Neural cell (in vitro differentiated cells): ENCODE measurements around the gene NAP1L1. TPM values are rescaled to one million over a fixed set of nuclear protein-coding genes. Genes with fewer than 3 reads are reported as not detected.

Experiments used
- H2AFZ ChIP-seq: fragments of 200-600, 300-800 bp; sonication (generic), shearing (Covaris generic); 2 replicates; pipeline ENCODE4 v1.6.0; 2014; ENCODE audit warnings: low read depth, mild to moderate bottlenecking, antibody characterized with exemption, low read length, moderate library complexity
- H3F3A ChIP-seq: fragments of 200-600 bp; shearing (Covaris generic); 2 replicates; pipeline ENCODE4 v1.6.1; 2016; ENCODE audit warnings: mild to moderate bottlenecking, moderate library complexity, mixed read lengths, antibody characterized with exemption, low read length; ENCODE audit not compliant: insufficient read depth, poor library complexity, severe bottlenecking
- H3K27ac ChIP-seq: fragments of 200-600, 300-800 bp; sonication (generic), shearing (Covaris generic); 2 replicates; pipeline ENCODE4 v1.5.1; 2014; ENCODE audit warnings: mild to moderate bottlenecking, low read length, moderate library complexity
- H3K27me3 ChIP-seq: fragments of 300-800, 200-600 bp; sonication (generic), shearing (Covaris generic); 2 replicates; pipeline ENCODE4 v1.6.0; 2014; ENCODE audit warnings: mild to moderate bottlenecking, low read depth, low read length, moderate library complexity; ENCODE audit not compliant: insufficient read depth
- H3K36me3 ChIP-seq: fragments of 300-800, 200-600 bp; sonication (generic), shearing (Covaris generic); 2 replicates; pipeline ENCODE4 v1.5.1; 2014; ENCODE audit warnings: mild to moderate bottlenecking, antibody characterized with exemption, low read length, moderate library complexity; ENCODE audit not compliant: insufficient read depth
- H3K4me2 ChIP-seq: fragments of 300-800, 200-600 bp; sonication (generic), shearing (Covaris generic); 2 replicates; pipeline ENCODE4 v1.6.0; 2014; ENCODE audit warnings: mild to moderate bottlenecking, low read length
- H3K4me3 ChIP-seq: fragments of 300-800, 200-600 bp; sonication (generic), shearing (Covaris generic); 2 replicates; pipeline ENCODE4 v1.5.1; 2014; ENCODE audit warnings: mild to moderate bottlenecking, low read length, moderate library complexity
- H3K79me2 ChIP-seq: fragments of 200-600 bp; shearing (Covaris generic); replicated peaks from 2 replicates; pipeline ENCODE4 v1.6.0; 2014; ENCODE audit warnings: mild to moderate bottlenecking, low read length, moderate library complexity; ENCODE audit not compliant: insufficient read depth
- H3K9ac ChIP-seq: fragments of 300-800, 200-600 bp; sonication (generic), shearing (Covaris generic); 2 replicates; pipeline ENCODE4 v1.6.1; 2016; ENCODE audit warnings: mild to moderate bottlenecking, low read length, mixed read lengths
- H3K9me2 ChIP-seq: fragments of 200-600 bp; shearing (Covaris generic); 2 replicates; pipeline ENCODE4 v1.6.1; 2016; ENCODE audit warnings: mild to moderate bottlenecking, low read length, mixed read lengths; ENCODE audit not compliant: insufficient read depth
- H3K9me3 ChIP-seq: fragments of 200-600, 300-800 bp; sonication (generic), shearing (Covaris generic); 2 replicates; pipeline ENCODE4 v1.6.1; 2016; ENCODE audit warnings: mild to moderate bottlenecking, mixed run types, low read length, moderate library complexity, mixed read lengths
- H4K20me1 ChIP-seq: fragments of 200-600 bp; shearing (Covaris generic); 2 replicates; pipeline ENCODE4 v1.6.1; 2016; ENCODE audit warnings: mild to moderate bottlenecking, mixed run types; ENCODE audit not compliant: insufficient read depth
- EP300 ChIP-seq: fragments of 450-650 bp; conservative IDR thresholded peaks from 2 replicates; pipeline ENCODE4 v1.6.1; 2014; ENCODE audit warnings: antibody characterized with exemption, mild to moderate bottlenecking, moderate library complexity; ENCODE audit not compliant: poor library complexity, severe bottlenecking
- EZH2 ChIP-seq: fragments of 200-600, 300-800 bp; shearing (Covaris generic), sonication (generic); IDR thresholded peaks from 2 replicates; pipeline ENCODE4 v1.6.1; 2014; ENCODE audit warnings: antibody characterized with exemption, low read length, borderline replicate concordance, mild to moderate bottlenecking; ENCODE audit not compliant: insufficient read depth, poor library complexity, severe bottlenecking
- MXI1 ChIP-seq: fragments of 450-650 bp; conservative IDR thresholded peaks from 2 replicates; pipeline ENCODE4 v1.6.1; 2014; ENCODE audit warnings: antibody characterized with exemption, mild to moderate bottlenecking; ENCODE audit not compliant: poor library complexity, severe bottlenecking
- POLR2AphosphoS5 ChIP-seq: IDR thresholded peaks from 2 replicates; pipeline ENCODE4 v1.6.1; 2012
- RAD21 ChIP-seq: fragments of 450-650 bp; conservative IDR thresholded peaks from 2 replicates; pipeline ENCODE4 v1.6.1; 2014; ENCODE audit warnings: antibody characterized with exemption, mild to moderate bottlenecking, moderate library complexity
- SMC3 ChIP-seq: fragments of 450-650 bp; conservative IDR thresholded peaks from 2 replicates; pipeline ENCODE4 v1.6.1; 2014; ENCODE audit warnings: antibody characterized with exemption, mild to moderate bottlenecking, moderate library complexity; ENCODE audit not compliant: poor library complexity
- TAF1 ChIP-seq: IDR thresholded peaks from 2 replicates; pipeline ENCODE4 v1.6.1; 2012; ENCODE audit warnings: low read depth
- polyA plus RNA-seq: library from polyadenylated mRNA; depleted of rRNA; stranded (reverse); fragments of >200 nt; gene quantifications from 2 replicates; pipeline ENCODE4 v1.2.3, GENCODE V29; 2014
- TF ChIP-seq, protein P1 (sequence below): fragments of 450-650 bp; IDR thresholded peaks from 2 replicates; pipeline ENCODE4 v1.5.1; 2014; ENCODE audit warnings: antibody characterized with exemption, mild to moderate bottlenecking, moderate library complexity; ENCODE audit not compliant: poor library complexity, severe bottlenecking
- TF ChIP-seq, protein P2 (sequence below): IDR thresholded peaks from 2 replicates; pipeline ENCODE4 v1.6.1; 2012; ENCODE audit warnings: borderline replicate concordance

Gene NAP1L1
- polyA plus RNA-seq, 1 donor from 2014 or later = 359 TPM

DNA sequence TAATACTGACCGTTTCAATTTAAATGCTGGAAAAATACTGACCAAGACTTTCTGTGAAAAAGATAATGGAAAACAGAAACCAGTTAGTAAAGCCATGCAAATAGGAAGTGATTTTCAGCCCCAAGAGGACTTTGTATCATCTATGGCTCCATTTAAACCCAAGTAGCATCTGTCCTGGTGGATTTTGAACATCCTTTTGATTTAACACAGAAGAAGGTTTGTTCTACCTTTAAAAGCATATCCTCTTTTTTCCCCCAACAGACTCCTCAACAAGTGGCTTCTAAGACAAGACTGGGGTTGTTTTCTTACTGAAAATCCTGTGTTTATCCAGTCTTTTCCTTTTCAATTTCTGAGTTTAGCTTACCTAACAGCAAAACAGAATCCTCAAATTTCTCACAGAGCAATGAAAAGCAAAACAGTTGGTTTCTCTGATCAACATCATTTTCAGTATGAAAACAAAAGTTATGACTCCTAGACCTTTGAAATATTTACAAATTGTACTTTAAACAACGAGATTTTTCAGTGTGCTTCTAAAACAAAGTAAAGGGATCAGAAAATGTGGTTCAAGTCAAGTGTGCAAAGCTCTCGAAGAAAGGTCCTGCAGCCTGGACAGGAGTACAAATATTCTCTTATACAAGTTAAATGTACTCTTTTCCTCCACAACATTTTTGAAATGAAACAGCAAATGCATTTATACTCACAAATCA is 55.8 kb downstream of the NAP1L1 start:
- Histone ChIP-seq H3K9me3 (no peaks in the 10 kb centered on the region), H3K27me3 (peaks cover 22% of the 10 kb centered on the region), H3F3A (no peaks in the 10 kb centered on the region), H3K4me2 (peak overlapping the region; percentile 54), H3K9ac (no peak overlapping the region), H3K79me2 (peaks cover 15% of the 10 kb centered on the region), H4K20me1 (no peaks in the 10 kb centered on the region), H3K27ac (no peak overlapping the region), H3K4me3 (peak overlapping the region; percentile 83), H3K36me3 (no peaks in the 10 kb centered on the region), H2AFZ (no peak overlapping the region), H3K9me2 (no peaks in the 10 kb centered on the region)
- no peak for TF ChIP-seq RAD21
- no peak for TF ChIP-seq TAF1

DNA sequence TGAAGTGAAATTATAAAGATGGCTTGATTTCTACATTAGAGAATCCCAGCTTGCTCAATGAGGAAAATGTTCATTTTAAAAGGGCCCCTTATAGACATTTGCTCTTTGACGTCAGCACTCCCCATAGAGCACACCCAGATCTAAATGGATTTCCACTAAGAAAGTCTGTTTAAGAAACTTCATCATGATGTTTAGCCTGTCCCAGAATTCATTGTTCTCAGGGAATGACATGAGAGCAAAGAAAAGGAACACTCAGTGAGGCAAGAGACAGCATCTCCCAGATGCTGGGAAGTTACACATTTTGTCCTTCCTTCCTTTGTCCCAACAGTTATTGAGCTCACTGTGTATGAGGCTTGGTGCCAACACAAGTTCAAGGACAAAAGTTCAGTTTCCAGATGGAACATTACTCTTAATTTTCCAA is 57.8 kb downstream of the NAP1L1 start:
- no peaks in the 10 kb centered on the region for H3K9me2 ChIP-seq
- no peak overlapping the region for H3K4me2 ChIP-seq
- H3K79me2 ChIP-seq = peaks cover 15% of the 10 kb centered on the region
- no peak overlapping the region for H3K9ac ChIP-seq
- no peaks in the 10 kb centered on the region for H3F3A ChIP-seq
- no peak overlapping the region for H3K27ac ChIP-seq
- H3K9me3 ChIP-seq = no peaks in the 10 kb centered on the region
- H3K27me3 ChIP-seq = peaks cover 12% of the 10 kb centered on the region
- H4K20me1 ChIP-seq = no peaks in the 10 kb centered on the region
- H2AFZ ChIP-seq = no peak overlapping the region
- H3K36me3 ChIP-seq = no peaks in the 10 kb centered on the region
- TF ChIP-seq, protein P1, sequence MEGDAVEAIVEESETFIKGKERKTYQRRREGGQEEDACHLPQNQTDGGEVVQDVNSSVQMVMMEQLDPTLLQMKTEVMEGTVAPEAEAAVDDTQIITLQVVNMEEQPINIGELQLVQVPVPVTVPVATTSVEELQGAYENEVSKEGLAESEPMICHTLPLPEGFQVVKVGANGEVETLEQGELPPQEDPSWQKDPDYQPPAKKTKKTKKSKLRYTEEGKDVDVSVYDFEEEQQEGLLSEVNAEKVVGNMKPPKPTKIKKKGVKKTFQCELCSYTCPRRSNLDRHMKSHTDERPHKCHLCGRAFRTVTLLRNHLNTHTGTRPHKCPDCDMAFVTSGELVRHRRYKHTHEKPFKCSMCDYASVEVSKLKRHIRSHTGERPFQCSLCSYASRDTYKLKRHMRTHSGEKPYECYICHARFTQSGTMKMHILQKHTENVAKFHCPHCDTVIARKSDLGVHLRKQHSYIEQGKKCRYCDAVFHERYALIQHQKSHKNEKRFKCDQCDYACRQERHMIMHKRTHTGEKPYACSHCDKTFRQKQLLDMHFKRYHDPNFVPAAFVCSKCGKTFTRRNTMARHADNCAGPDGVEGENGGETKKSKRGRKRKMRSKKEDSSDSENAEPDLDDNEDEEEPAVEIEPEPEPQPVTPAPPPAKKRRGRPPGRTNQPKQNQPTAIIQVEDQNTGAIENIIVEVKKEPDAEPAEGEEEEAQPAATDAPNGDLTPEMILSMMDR = no peak
- no peak for TF ChIP-seq POLR2AphosphoS5
- TF ChIP-seq EP300 = no peak
- TF ChIP-seq MXI1 = no peak
- TF ChIP-seq EZH2 = no peak
- no peak for TF ChIP-seq SMC3
- no peak for TF ChIP-seq TAF1
- TF ChIP-seq RAD21 = no peak
- TF ChIP-seq, protein P2, sequence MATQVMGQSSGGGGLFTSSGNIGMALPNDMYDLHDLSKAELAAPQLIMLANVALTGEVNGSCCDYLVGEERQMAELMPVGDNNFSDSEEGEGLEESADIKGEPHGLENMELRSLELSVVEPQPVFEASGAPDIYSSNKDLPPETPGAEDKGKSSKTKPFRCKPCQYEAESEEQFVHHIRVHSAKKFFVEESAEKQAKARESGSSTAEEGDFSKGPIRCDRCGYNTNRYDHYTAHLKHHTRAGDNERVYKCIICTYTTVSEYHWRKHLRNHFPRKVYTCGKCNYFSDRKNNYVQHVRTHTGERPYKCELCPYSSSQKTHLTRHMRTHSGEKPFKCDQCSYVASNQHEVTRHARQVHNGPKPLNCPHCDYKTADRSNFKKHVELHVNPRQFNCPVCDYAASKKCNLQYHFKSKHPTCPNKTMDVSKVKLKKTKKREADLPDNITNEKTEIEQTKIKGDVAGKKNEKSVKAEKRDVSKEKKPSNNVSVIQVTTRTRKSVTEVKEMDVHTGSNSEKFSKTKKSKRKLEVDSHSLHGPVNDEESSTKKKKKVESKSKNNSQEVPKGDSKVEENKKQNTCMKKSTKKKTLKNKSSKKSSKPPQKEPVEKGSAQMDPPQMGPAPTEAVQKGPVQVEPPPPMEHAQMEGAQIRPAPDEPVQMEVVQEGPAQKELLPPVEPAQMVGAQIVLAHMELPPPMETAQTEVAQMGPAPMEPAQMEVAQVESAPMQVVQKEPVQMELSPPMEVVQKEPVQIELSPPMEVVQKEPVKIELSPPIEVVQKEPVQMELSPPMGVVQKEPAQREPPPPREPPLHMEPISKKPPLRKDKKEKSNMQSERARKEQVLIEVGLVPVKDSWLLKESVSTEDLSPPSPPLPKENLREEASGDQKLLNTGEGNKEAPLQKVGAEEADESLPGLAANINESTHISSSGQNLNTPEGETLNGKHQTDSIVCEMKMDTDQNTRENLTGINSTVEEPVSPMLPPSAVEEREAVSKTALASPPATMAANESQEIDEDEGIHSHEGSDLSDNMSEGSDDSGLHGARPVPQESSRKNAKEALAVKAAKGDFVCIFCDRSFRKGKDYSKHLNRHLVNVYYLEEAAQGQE = no peak
- H3K4me3 ChIP-seq = no peak overlapping the region
